Muscle layer of duodenum (tissue), 2 donors: ENCODE data around the gene KRTAP17-1.
"Not testable (repeated sequence)": the region's sequence is repeated elsewhere in the genome, so short reads cannot be mapped to it uniquely, and the experiment has no call there.

Source experiments
- H3K27ac ChIP-seq: one replicate; pipeline ENCODE4 v1.7.0; 2013; ENCODE audit warnings: mild to moderate bottlenecking, low read length
- H3K27me3 ChIP-seq: one replicate; pipeline ENCODE4 v1.7.0; 2013; ENCODE audit warnings: low read depth, mild to moderate bottlenecking, control low read depth, low read length
- H3K36me3 ChIP-seq, 2 donors: one replicate each; pipeline ENCODE4 v1.7.0; 2013; ENCODE audit warnings: low read length in 2 of 2, control low read depth in 1 of 2, mild to moderate bottlenecking in 1 of 2; ENCODE audit not compliant: insufficient read depth in 2 of 2, control insufficient read depth in 1 of 2
- H3K4me1 ChIP-seq, 2 donors: one replicate each; pipeline ENCODE4 v1.7.0; 2013; ENCODE audit warnings: low read length in 2 of 2, mild to moderate bottlenecking in 2 of 2, control low read depth in 1 of 2, moderate library complexity in 1 of 2; ENCODE audit not compliant: insufficient read depth in 2 of 2, control insufficient read depth in 1 of 2
- H3K4me3 ChIP-seq, 2 donors: one replicate each; pipeline ENCODE4 v1.7.0; 2013; ENCODE audit warnings: low read length in 2 of 2, low read depth in 1 of 2, mild to moderate bottlenecking in 1 of 2
- H3K9me3 ChIP-seq, 2 donors: one replicate each; pipeline ENCODE4 v1.7.0; 2013; ENCODE audit warnings: low read length in 2 of 2, control low read depth in 1 of 2, mild to moderate bottlenecking in 1 of 2; ENCODE audit not compliant: control insufficient read depth in 1 of 2
- donor health status: healthy.

The KRTAP17-1 gene

DNA sequence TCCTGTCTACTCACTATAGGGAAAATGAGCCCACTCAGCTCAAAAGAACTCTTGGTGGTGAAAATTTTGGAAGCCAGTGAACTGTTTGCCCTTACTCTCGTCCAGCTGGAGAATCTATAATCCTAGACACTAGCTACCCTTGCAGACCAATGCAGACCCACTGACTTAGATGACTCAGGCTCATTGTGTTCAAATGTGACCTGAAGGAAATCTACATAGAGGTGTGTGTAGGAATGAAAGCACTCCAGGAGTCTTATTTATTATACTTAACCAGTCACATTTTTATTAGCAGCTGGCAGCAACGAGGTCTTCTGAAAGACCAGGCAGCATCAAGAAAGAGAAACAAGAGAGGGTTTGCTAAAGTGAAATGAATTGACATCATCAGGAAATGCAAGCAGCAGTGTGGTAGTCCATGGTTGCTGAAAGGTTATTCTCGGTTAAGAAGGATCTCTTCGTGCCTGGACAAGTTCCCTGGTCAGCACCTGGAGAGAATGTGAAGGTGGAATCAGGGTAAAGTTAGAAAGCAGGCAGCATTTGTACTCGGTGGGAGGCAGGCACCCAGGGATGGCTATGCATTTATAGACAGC lies 14.2 kb downstream of the KRTAP17-1 start:
- Histone ChIP-seq H3K27ac (no peak overlapping the region), H3K27me3 (no peaks in the 10 kb centered on the region), H3K9me3 (no peaks in the 10 kb centered on the region), H3K4me3 (no peak overlapping the region), H3K36me3 (no peaks in the 10 kb centered on the region), H3K4me1 (no peaks in the 10 kb centered on the region)

- Histone ChIP-seq H3K4me1 (no peaks in the 10 kb centered on the region), H3K36me3 (no peaks in the 10 kb centered on the region), H3K4me3 (no peak overlapping the region), H3K9me3 (no peaks in the 10 kb centered on the region), H3K27me3 (no peaks in the 10 kb centered on the region), H3K27ac (no peak overlapping the region)
These were observed 16.9 kb downstream of the KRTAP17-1 start for GRCh38 chr17:41298458-41299135.

GRCh38 chr17:41296846-41297245 lies 18.7 kb downstream of the KRTAP17-1 start:
- Histone ChIP-seq H3K36me3 (no peaks in the 10 kb centered on the region), H3K4me1 (no peaks in the 10 kb centered on the region)

DNA sequence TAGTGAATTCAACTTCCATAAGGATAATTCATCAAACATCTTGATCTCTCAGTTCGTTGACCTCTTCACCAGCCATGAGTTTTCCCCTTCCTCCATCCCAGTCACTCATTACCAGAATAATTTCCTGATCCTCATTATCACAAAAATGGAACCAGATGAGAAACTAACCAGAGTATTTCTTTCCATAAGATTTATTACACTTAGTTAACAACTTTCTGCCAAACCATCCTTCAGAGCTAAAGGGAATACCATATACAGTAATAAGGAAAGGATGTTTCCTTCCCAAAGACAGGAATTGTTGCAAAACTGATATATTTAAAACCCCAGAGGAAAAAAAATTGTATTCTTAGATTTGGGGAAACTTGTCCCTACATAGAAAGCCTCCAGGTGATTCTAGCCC lies 21.5 kb downstream of the KRTAP17-1 start:
- Histone ChIP-seq H3K36me3 (no peaks in the 10 kb centered on the region), H3K9me3 (no peaks in the 10 kb centered on the region), H3K4me1 (no peaks in the 10 kb centered on the region), H3K27me3 (no peaks in the 10 kb centered on the region), H3K27ac (no peak overlapping the region), H3K4me3 (no peak overlapping the region)

More at GRCh38 chr17:41296846-41297245, 18.7 kb downstream of the KRTAP17-1 start:
- Histone ChIP-seq H3K27me3 (no peaks in the 10 kb centered on the region), H3K27ac (no peak overlapping the region), H3K9me3 (no peaks in the 10 kb centered on the region), H3K4me3 (no peak overlapping the region)

GRCh38 chr17:41287050-41287449 lies 28.5 kb downstream of the KRTAP17-1 start:
- no peaks in the 10 kb centered on the region for H3K4me1 ChIP-seq
- no peaks in the 10 kb centered on the region for H3K36me3 ChIP-seq
- no peaks in the 10 kb centered on the region for H3K9me3 ChIP-seq
- H3K27ac ChIP-seq, result no peak overlapping the region
- H3K27me3 ChIP-seq, result no peaks in the 10 kb centered on the region
- no peak overlapping the region for H3K4me3 ChIP-seq

GRCh38 chr17:41284546-41284945 lies 31.0 kb downstream of the KRTAP17-1 start:
- no peaks in the 10 kb centered on the region for H3K36me3 ChIP-seq
- no peaks in the 10 kb centered on the region for H3K27me3 ChIP-seq
- H3K27ac ChIP-seq, result no peak overlapping the region
- H3K9me3 ChIP-seq, result peaks cover 0 to 4% of the 10 kb centered on the region in 2 donors
- no peak overlapping the region for H3K4me3 ChIP-seq
- no peaks in the 10 kb centered on the region for H3K4me1 ChIP-seq

DNA sequence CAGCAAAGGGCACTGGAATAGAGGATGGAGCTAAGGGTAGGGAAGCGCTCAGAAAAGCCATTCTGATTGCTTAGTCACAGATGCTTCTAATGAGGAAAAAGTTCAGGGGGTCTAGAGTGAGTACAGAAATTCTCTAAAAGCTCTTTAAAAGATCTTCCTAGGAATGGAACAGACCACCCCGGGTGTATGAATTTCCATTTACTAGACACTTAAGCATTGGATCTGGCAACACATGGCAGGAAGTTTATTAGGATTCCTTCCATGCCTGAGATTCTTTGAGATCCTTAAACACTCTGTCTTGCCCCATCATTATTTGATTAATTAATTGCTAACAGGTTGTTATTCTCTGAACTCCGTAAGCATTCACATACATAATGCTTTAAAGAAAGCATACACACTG lies 31.5 kb downstream of the KRTAP17-1 start:
- Histone ChIP-seq H3K27me3 (no peaks in the 10 kb centered on the region), H3K4me1 (no peaks in the 10 kb centered on the region), H3K27ac (no peak overlapping the region), H3K4me3 (no peak overlapping the region), H3K9me3 (peaks cover 0 to 4% of the 10 kb centered on the region in 2 donors), H3K36me3 (no peaks in the 10 kb centered on the region)

GRCh38 chr17:41278176-41278955 lies 37.1 kb downstream of the KRTAP17-1 start:
- H3K36me3 ChIP-seq, result no peaks in the 10 kb centered on the region
- no peaks in the 10 kb centered on the region for H3K27me3 ChIP-seq
- no peak overlapping the region for H3K27ac ChIP-seq
- H3K9me3 ChIP-seq, result peaks cover 0 to 4% of the 10 kb centered on the region in 2 donors
- no peaks in the 10 kb centered on the region for H3K4me1 ChIP-seq
- no peak overlapping the region for H3K4me3 ChIP-seq

DNA sequence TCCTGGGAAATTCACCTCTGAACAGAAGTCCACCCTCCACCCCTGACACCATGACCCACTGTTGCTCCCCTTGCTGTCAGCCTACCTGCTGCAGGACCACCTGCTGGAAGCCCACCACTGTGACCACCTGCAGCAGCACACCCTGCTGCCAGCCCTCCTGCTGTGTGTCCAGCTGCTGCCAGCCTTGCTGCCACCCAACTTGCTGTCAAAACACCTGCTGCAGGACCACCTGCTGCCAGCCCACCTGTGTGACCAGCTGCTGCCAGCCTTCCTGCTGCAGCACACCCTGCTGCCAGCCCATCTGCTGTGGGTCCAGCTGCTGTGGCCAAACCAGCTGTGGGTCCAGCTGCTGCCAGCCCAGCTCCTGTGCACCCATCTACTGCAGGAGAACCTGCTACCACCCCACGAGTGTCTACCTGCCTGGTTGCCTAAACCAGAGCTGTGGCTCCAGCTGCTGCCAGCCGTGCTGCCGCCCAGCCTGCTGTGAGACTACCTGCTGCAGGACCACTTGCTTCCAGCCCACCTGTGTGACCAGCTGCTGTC lies 39.8 kb downstream of the KRTAP17-1 start, which contains the start of gene KRTAP9-7:
Gene KRTAP9-7 (plus strand): TSS at position 51 of the 543 bp plus-strand sequence. CDS start 0 bp downstream, at position 51.
- not testable (repeated sequence) for H3K4me1 ChIP-seq, H3K27ac ChIP-seq, H3K27me3 ChIP-seq, H3K4me3 ChIP-seq, H3K36me3 ChIP-seq, H3K9me3 ChIP-seq

DNA sequence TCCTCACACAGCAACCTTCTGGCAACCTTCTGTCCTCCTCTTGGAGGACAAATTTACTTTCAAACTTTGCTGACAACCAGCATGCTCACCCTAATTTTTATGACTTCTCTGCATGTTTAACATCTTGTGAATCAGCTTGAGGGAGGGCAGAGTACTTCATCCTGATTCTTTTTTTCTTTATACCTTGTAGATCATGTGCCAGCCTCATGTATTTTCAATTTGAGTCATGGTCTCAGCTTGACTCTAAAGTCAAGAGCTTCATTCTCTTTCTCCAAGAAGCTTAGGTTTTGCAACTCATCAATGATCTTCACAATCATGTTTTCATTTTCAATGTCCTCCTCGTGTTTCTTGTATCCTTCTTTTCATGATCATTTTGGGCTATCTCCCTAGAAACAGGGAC lies 43.7 kb downstream of the KRTAP17-1 start:
- no peak overlapping the region for H3K27ac ChIP-seq
- no peaks in the 10 kb centered on the region for H3K27me3 ChIP-seq

GRCh38 chr17:41271323-41271722 lies 44.2 kb downstream of the KRTAP17-1 start:
- not testable (repeated sequence) for H3K27me3 ChIP-seq, H3K9me3 ChIP-seq, H3K4me1 ChIP-seq, H3K36me3 ChIP-seq, H3K4me3 ChIP-seq, H3K27ac ChIP-seq

More for the DNA sequence above, 43.7 kb downstream of the KRTAP17-1 start:
- no peaks in the 10 kb centered on the region for H3K9me3 ChIP-seq
- H3K4me3 ChIP-seq, result no peak overlapping the region
- no peaks in the 10 kb centered on the region for H3K36me3 ChIP-seq
- H3K4me1 ChIP-seq, result no peaks in the 10 kb centered on the region
